ENCODE data around the gene RNF17.

- TF ChIP-seq RFX5 (IDR thresholded peaks at IDR 0.05; ENCODE audit: low read depth, low read length) = no peak
- TF ChIP-seq, protein P1, sequence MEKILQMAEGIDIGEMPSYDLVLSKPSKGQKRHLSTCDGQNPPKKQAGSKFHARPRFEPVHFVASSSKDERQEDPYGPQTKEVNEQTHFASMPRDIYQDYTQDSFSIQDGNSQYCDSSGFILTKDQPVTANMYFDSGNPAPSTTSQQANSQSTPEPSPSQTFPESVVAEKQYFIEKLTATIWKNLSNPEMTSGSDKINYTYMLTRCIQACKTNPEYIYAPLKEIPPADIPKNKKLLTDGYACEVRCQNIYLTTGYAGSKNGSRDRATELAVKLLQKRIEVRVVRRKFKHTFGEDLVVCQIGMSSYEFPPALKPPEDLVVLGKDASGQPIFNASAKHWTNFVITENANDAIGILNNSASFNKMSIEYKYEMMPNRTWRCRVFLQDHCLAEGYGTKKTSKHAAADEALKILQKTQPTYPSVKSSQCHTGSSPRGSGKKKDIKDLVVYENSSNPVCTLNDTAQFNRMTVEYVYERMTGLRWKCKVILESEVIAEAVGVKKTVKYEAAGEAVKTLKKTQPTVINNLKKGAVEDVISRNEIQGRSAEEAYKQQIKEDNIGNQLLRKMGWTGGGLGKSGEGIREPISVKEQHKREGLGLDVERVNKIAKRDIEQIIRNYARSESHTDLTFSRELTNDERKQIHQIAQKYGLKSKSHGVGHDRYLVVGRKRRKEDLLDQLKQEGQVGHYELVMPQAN (conservative IDR thresholded peaks at IDR 0.05) = no peak
- TF ChIP-seq REST (IDR thresholded peaks at IDR 0.05; ENCODE audit: low read depth, low read length) = no peak
- no peak for TF ChIP-seq CTCF (IDR thresholded peaks at IDR 0.05 in 2 of 3, conservative IDR thresholded peaks at IDR 0.05 in 1 of 3; ENCODE audit: control insufficient read depth in 2 of 3, extremely low read depth in 1 of 3, insufficient read depth in 1 of 3, low read depth in 3 of 3, low read length in 3 of 3)
- TF ChIP-seq USF2 (IDR thresholded peaks at IDR 0.05; ENCODE audit: borderline replicate concordance, low read depth, low read length) = no peak
- TF ChIP-seq POLR2A (IDR thresholded peaks at IDR 0.05; ENCODE audit: low read depth, low read length) = no peak
- TF ChIP-seq SPI1 (IDR thresholded peaks at IDR 0.05; ENCODE audit: borderline replicate concordance, insufficient read depth, low read depth, low read length) = no peak
These were observed 126.3 kb downstream of the RNF17 start for GRCh38 chr13:24890256-24890655.

Measured in GM12878 (cell line).